Measurements from ENCODE around the gene PAX6. TPM values are rescaled to one million over a fixed set of nuclear protein-coding genes. Genes with fewer than 3 reads are reported as not detected.

PAX6 gene
- total RNA-seq, 4 donors from 2014 or later, result 0.40 to 0.79 (median 0.55) TPM; not detected in 1

- no peak overlapping the region for H3K4me3 ChIP-seq
- H3K9me3 ChIP-seq, result no peaks in the 10 kb centered on the region
- in situ Hi-C loops (cut with MboI; ENCODE audit: low pct_ligation_motif_present in 1 of 4, low pct_unique_long_range_greater_than_20kb in 1 of 4, low sequenced_read_pairs in 3 of 4), result no loop called here
- H3K27me3 ChIP-seq, result peaks cover 100% of the 10 kb centered on the region
- WGBS, 2 donors (ENCODE audit: low coverage in 1 of 2), result 12 to 24% methylated on average over 6 to 20 of the region's 20 CpGs
- H3K27ac ChIP-seq, result no peak overlapping the region
- TF ChIP-seq POLR2AphosphoS5 (IDR thresholded peaks at IDR 0.05) (no peak), CTCF (IDR thresholded peaks at IDR 0.05) (no peak), EP300 (IDR thresholded peaks at IDR 0.05; ENCODE audit: low read depth) (no peak), POLR2A (IDR thresholded peaks at IDR 0.05) (no peak)
- H3K36me3 ChIP-seq, result no peaks in the 10 kb centered on the region
- DNase-seq, result no peak
- intact Hi-C loops (cut with DNase I; ENCODE audit: low total_unique reads), result no loop called here
- H3K4me1 ChIP-seq, result peaks cover 0 to 44% (median 24%) of the 10 kb centered on the region in 4 donors
Observed at GRCh38 chr11:31802609-31802989, 8.5 kb downstream of the PAX6 start.

GRCh38 chr11:31802000-31802551 lies 9.0 kb downstream of the PAX6 start:
- in situ Hi-C loops (cut with MboI; ENCODE audit: low pct_ligation_motif_present in 1 of 4, low pct_unique_long_range_greater_than_20kb in 1 of 4, low sequenced_read_pairs in 3 of 4), result no loop called here

GRCh38 chr11:31801298-31801702 lies 9.8 kb downstream of the PAX6 start:
- no peak overlapping the region for H3K27ac ChIP-seq
- WGBS, 2 donors (ENCODE audit: low coverage in 1 of 2), result 17 to 21% methylated on average over 1 to 9 of the region's 9 CpGs
- no peak overlapping the region for H3K4me3 ChIP-seq
- no peak for DNase-seq
- H3K4me1 ChIP-seq, result peaks cover 0 to 45% (median 24%) of the 10 kb centered on the region in 4 donors
- in situ Hi-C loops (cut with MboI; ENCODE audit: low pct_ligation_motif_present in 1 of 4, low pct_unique_long_range_greater_than_20kb in 1 of 4, low sequenced_read_pairs in 3 of 4), result no loop called here
- TF ChIP-seq CTCF (IDR thresholded peaks at IDR 0.05) (no peak), EP300 (IDR thresholded peaks at IDR 0.05; ENCODE audit: low read depth) (no peak)
- H3K27me3 ChIP-seq, result peaks cover 100% of the 10 kb centered on the region
- intact Hi-C loops (cut with DNase I; ENCODE audit: low total_unique reads), result no loop called here
- no peaks in the 10 kb centered on the region for H3K36me3 ChIP-seq
- H3K9me3 ChIP-seq, result no peaks in the 10 kb centered on the region

More at GRCh38 chr11:31802000-31802551, 9.0 kb downstream of the PAX6 start:
- H3K27me3 ChIP-seq, result peaks cover 100% of the 10 kb centered on the region
- 15 to 23% methylated on average over 6 of the region's 6 CpGs for WGBS, 2 donors (ENCODE audit: low coverage in 1 of 2)
- H3K36me3 ChIP-seq, result no peaks in the 10 kb centered on the region
- no peak for TF ChIP-seq POLR2AphosphoS5 (IDR thresholded peaks at IDR 0.05)
- TF ChIP-seq EP300 (IDR thresholded peaks at IDR 0.05; ENCODE audit: low read depth), result no peak
- TF ChIP-seq POLR2A (IDR thresholded peaks at IDR 0.05), result no peak
- no peak for TF ChIP-seq CTCF (IDR thresholded peaks at IDR 0.05)
- H3K4me3 ChIP-seq, result no peak overlapping the region
- no peak for DNase-seq
- no peaks in the 10 kb centered on the region for H3K9me3 ChIP-seq
- intact Hi-C loops (cut with DNase I; ENCODE audit: low total_unique reads), result no loop called here
- no peak overlapping the region for H3K27ac ChIP-seq
- H3K4me1 ChIP-seq, result peaks cover 0 to 45% (median 24%) of the 10 kb centered on the region in 4 donors

GRCh38 chr11:31800398-31801265 lies 10.5 kb downstream of the PAX6 start:
- 18 to 22% methylated on average over 11 to 23 of the region's 23 CpGs for WGBS, 2 donors (ENCODE audit: low coverage in 1 of 2)
- H3K27me3 ChIP-seq, result peaks cover 100% of the 10 kb centered on the region
- intact Hi-C loops (cut with DNase I; ENCODE audit: low total_unique reads) (no loop called here), in situ Hi-C loops (cut with MboI; ENCODE audit: low pct_ligation_motif_present in 1 of 4, low pct_unique_long_range_greater_than_20kb in 1 of 4, low sequenced_read_pairs in 3 of 4) (no loop called here)
- H3K27ac ChIP-seq, result no peak overlapping the region
- H3K36me3 ChIP-seq, result no peaks in the 10 kb centered on the region
- TF ChIP-seq POLR2A (IDR thresholded peaks at IDR 0.05), result no peak
- TF ChIP-seq EP300 (IDR thresholded peaks at IDR 0.05; ENCODE audit: low read depth), result no peak
- no peak for TF ChIP-seq POLR2AphosphoS5 (IDR thresholded peaks at IDR 0.05)
- no peak for TF ChIP-seq CTCF (IDR thresholded peaks at IDR 0.05)
- H3K9me3 ChIP-seq, result no peaks in the 10 kb centered on the region
- H3K4me1 ChIP-seq, result peaks cover 0 to 39% (median 22%) of the 10 kb centered on the region in 4 donors
- H3K4me3 ChIP-seq, result no peak overlapping the region
- DNase-seq, result no peak

All from transverse colon (tissue), 4 donors.